ENCODE data around the gene CA5A.
"Not testable (repeated sequence)": the region's sequence is repeated elsewhere in the genome, so short reads cannot be mapped to it uniquely, and the experiment has no call there.

CA5A gene

GRCh38 chr16:87879411-87880013, 56.8 kb downstream of the CA5A start:
- 91 to 92% methylated on average over 5 of the region's 5 CpGs for WGBS, 2 experiments
- H3K27me3 ChIP-seq (ENCODE audit: control insufficient read depth, insufficient read depth, low read length, poor library complexity, severe bottlenecking), result peaks cover 12% of the 10 kb centered on the region
- H3K4me3 ChIP-seq (ENCODE audit: insufficient read depth, low read depth, low read length); H3K4me1 ChIP-seq (ENCODE audit: control insufficient read depth, insufficient read depth, low read length); H3K9me3 ChIP-seq (ENCODE audit: control insufficient read depth, low read length); H3K27ac ChIP-seq (ENCODE audit: insufficient read depth, low read depth, low read length, poor library complexity, severe bottlenecking); H3K36me3 ChIP-seq (ENCODE audit: control insufficient read depth, insufficient read depth, low read length): not testable (repeated sequence)

DNA sequence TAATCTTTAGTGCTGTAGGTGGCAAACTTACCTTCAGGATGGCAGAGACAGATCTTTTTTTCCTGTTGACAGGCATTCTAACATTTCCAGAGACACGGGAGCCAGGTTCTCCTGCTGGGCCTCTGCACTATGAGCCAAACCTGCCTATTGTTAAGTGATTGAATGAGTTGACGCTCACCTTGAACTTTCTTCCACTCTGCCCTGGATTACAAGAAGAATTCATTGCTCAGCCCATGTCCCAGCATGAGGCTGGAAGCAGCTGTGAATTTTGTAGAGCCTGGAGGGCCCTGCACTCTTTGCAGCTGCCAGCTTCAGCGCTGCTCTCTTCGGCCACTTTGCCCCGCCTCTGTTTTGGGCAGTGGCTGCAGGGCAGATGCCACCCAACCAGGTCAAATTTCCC, 57.6 kb downstream of the CA5A start:
- Histone ChIP-seq H3K4me3 (ENCODE audit: insufficient read depth, low read depth, low read length) (no peak overlapping the region), H3K36me3 (ENCODE audit: control insufficient read depth, insufficient read depth, low read length) (no peaks in the 10 kb centered on the region), H3K27me3 (ENCODE audit: control insufficient read depth, insufficient read depth, low read length, poor library complexity, severe bottlenecking) (peaks cover 14% of the 10 kb centered on the region), H3K9me3 (ENCODE audit: control insufficient read depth, low read length) (no peaks in the 10 kb centered on the region), H3K4me1 (ENCODE audit: control insufficient read depth, insufficient read depth, low read length) (peaks cover 6% of the 10 kb centered on the region), H3K27ac (ENCODE audit: insufficient read depth, low read depth, low read length, poor library complexity, severe bottlenecking) (no peak overlapping the region)
- 58% methylated on average over 5 of the region's 5 CpGs for WGBS, 2 experiments

- no peak overlapping the region for H3K27ac ChIP-seq (ENCODE audit: insufficient read depth, low read depth, low read length, poor library complexity, severe bottlenecking)
- 85 to 87% methylated on average over 19 of the region's 19 CpGs for WGBS, 2 experiments
These were observed 58.3 kb downstream of the CA5A start for GRCh38 chr16:87877942-87878507.

DNA sequence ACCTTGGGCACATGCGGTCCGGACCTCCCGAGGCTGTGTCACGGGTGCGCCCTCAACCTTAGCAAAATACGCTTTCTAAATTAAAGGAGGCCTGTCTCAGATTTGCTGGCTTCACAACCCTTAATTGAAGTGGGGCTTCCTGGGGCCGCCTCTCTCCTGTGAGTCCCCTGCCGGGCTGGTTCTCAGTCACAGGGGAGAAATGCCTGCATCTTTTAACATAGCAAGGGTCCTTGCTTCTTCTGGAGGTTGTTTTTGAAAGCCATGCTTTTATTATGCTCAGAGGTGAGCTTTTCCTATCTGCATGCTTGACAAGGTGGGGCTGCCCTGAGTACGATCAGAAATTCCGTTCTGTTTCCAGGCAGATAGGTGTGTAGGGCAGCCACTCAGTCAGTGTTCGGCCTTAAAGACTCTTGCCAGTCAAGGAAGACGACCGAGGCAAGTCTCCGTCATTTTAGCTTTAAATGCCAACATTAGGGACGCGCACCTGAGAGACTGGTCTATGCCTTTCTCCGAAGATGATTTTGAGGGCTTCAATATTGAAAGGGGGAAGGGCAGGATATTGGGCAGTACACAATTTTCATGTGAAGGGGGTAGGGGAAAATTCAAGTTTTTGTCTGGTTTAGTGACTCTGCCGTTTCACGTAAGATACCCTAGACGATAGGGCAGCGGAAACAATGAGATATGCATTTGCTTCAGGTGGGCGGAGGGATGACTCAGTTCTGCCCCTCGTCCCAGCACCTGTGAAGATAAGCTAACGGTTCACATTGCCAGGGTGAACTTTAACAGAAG, 61.5 kb downstream of the CA5A start:
- H3K27me3 ChIP-seq (ENCODE audit: control insufficient read depth, insufficient read depth, low read length, poor library complexity, severe bottlenecking), result peaks cover 30% of the 10 kb centered on the region
- H3K36me3 ChIP-seq (ENCODE audit: control insufficient read depth, insufficient read depth, low read length), result no peaks in the 10 kb centered on the region
- peaks cover 16% of the 10 kb centered on the region for H3K4me1 ChIP-seq (ENCODE audit: control insufficient read depth, insufficient read depth, low read length)
- no peak overlapping the region for H3K4me3 ChIP-seq (ENCODE audit: insufficient read depth, low read depth, low read length)
- WGBS, 2 experiments, result 23 to 24% methylated on average over 24 of the region's 24 CpGs
- H3K9me3 ChIP-seq (ENCODE audit: control insufficient read depth, low read length), result no peaks in the 10 kb centered on the region
- no peak overlapping the region for H3K27ac ChIP-seq (ENCODE audit: insufficient read depth, low read depth, low read length, poor library complexity, severe bottlenecking)

More at GRCh38 chr16:87877942-87878507, 58.3 kb downstream of the CA5A start:
- Histone ChIP-seq H3K36me3 (ENCODE audit: control insufficient read depth, insufficient read depth, low read length) (no peaks in the 10 kb centered on the region), H3K4me3 (ENCODE audit: insufficient read depth, low read depth, low read length) (no peak overlapping the region), H3K4me1 (ENCODE audit: control insufficient read depth, insufficient read depth, low read length) (peaks cover 6% of the 10 kb centered on the region), H3K27me3 (ENCODE audit: control insufficient read depth, insufficient read depth, low read length, poor library complexity, severe bottlenecking) (peaks cover 14% of the 10 kb centered on the region), H3K9me3 (ENCODE audit: control insufficient read depth, low read length) (no peaks in the 10 kb centered on the region)

GRCh38 chr16:87870418-87871291, 65.7 kb downstream of the CA5A start:
- not testable (repeated sequence) for H3K9me3 ChIP-seq (ENCODE audit: control insufficient read depth, low read length); H3K36me3 ChIP-seq (ENCODE audit: control insufficient read depth, insufficient read depth, low read length); H3K4me3 ChIP-seq (ENCODE audit: insufficient read depth, low read depth, low read length)
- Histone ChIP-seq H3K4me1 (ENCODE audit: control insufficient read depth, insufficient read depth, low read length) (peaks cover 16% of the 10 kb centered on the region), H3K27ac (ENCODE audit: insufficient read depth, low read depth, low read length, poor library complexity, severe bottlenecking) (peak overlapping the region; percentile 74), H3K27me3 (ENCODE audit: control insufficient read depth, insufficient read depth, low read length, poor library complexity, severe bottlenecking) (peaks cover 57% of the 10 kb centered on the region)
- WGBS, 2 experiments, result 8 to 9% methylated on average over 22 to 23 of the region's 24 CpGs

DNA sequence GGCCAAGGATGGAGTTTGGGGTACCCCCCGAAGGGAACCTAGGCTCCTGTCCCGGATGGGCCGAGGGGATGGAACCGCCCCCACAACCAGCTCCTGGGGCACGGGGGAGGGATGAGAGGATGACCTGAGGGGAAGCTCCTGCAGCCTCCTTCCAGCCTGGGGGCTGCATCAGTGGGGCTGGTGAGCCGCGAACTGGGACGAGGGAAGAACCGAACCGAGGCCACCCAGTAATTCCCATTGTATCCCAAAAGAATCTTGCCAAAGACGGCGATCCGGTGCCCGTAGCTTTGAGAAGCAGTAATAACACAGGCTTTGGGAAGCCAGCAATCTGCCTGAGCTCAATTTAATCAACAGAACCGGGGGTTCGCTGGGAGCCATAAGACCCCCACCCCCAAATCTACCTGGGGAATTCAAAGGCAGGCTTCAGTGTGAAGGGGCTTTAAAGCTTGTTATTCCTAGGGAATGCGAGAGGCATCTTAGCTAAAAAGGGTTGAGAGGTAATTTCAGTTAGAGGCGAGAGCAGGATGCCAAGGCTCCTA, 66.4 kb downstream of the CA5A start:
- not testable (repeated sequence) for H3K36me3 ChIP-seq (ENCODE audit: control insufficient read depth, insufficient read depth, low read length); H3K9me3 ChIP-seq (ENCODE audit: control insufficient read depth, low read length); H3K4me3 ChIP-seq (ENCODE audit: insufficient read depth, low read depth, low read length)
- 15 to 18% methylated on average over 18 of the region's 18 CpGs for whole genome bisulfite sequencing, 2 experiments
- peaks cover 50% of the 10 kb centered on the region for H3K27me3 ChIP-seq (ENCODE audit: control insufficient read depth, insufficient read depth, low read length, poor library complexity, severe bottlenecking)
- H3K4me1 ChIP-seq (ENCODE audit: control insufficient read depth, insufficient read depth, low read length), result peaks cover 15% of the 10 kb centered on the region
- peak overlapping the region; percentile 73 for H3K27ac ChIP-seq (ENCODE audit: insufficient read depth, low read depth, low read length, poor library complexity, severe bottlenecking)

- Histone ChIP-seq H3K4me1 (ENCODE audit: control insufficient read depth, insufficient read depth, low read length) (peaks cover 10% of the 10 kb centered on the region), H3K27ac (ENCODE audit: insufficient read depth, low read depth, low read length, poor library complexity, severe bottlenecking) (peak within 1 kb of the TSS; percentile 73), H3K4me3 (ENCODE audit: insufficient read depth, low read depth, low read length) (peak within 1 kb of the TSS; percentile 50), H3K27me3 (ENCODE audit: control insufficient read depth, insufficient read depth, low read length, poor library complexity, severe bottlenecking) (peaks cover 44% of the 10 kb centered on the region)
- H3K9me3 ChIP-seq (ENCODE audit: control insufficient read depth, low read length); H3K36me3 ChIP-seq (ENCODE audit: control insufficient read depth, insufficient read depth, low read length): not testable (repeated sequence)
- 1% methylated on average over 109 of the region's 109 CpGs for WGBS, 2 experiments
These were observed 67.1 kb downstream of the CA5A start, which contains the start of gene SLC7A5 for GRCh38 chr16:87869061-87869878. TSS of gene SLC7A5 (minus strand) at chr16:87869507. CDS start at chr16:87869422, 85 bp downstream.

DNA sequence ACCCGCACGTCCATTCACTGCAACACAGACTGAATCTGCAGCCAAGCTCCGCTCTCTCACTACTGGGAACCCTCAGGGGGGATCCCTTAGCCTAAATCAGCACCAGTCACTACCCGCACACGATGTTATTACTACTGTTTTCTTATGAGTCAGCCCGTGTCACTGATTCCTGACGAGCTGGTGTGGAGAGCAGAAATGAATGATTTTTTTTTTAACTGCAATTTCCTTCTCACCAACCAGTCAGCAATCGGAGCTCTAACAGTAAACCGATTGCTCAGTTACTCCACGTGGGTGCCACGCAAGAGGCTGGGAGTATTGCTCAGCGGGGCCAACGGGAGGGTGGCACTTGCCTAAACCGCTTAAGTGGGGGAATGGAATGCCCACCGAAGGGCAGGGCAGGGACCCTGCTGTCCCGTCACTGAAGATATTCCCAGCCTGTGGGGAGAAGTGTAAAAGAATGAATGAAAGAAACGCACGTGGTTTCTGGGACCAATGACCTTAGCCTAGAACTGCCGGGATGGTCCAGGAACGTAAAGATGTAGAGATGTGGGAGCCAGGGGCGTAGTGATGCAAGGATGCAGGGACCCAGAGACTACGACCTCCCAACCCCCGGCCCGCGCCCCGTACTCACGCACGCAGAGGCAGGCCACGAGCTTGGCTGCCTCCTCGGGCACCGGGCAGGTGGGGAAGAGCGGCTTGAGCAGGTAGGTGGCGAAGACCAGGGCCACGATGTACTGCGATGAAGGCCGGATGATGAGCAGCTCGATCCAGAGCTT, 67.9 kb downstream of the CA5A start:
- Histone ChIP-seq H3K27me3 (ENCODE audit: control insufficient read depth, insufficient read depth, low read length, poor library complexity, severe bottlenecking) (peaks cover 44% of the 10 kb centered on the region), H3K4me3 (ENCODE audit: insufficient read depth, low read depth, low read length) (peak overlapping the region; percentile 50), H3K4me1 (ENCODE audit: control insufficient read depth, insufficient read depth, low read length) (peaks cover 10% of the 10 kb centered on the region)
- not testable (repeated sequence) for H3K36me3 ChIP-seq (ENCODE audit: control insufficient read depth, insufficient read depth, low read length); H3K9me3 ChIP-seq (ENCODE audit: control insufficient read depth, low read length); H3K27ac ChIP-seq (ENCODE audit: insufficient read depth, low read depth, low read length, poor library complexity, severe bottlenecking)
- 2 to 3% methylated on average over 37 of the region's 37 CpGs for WGBS, 2 experiments
